Cardiac atrium fibroblast (primary cell): ENCODE measurements around the gene DCAF17. TPM values are rescaled to one million over a fixed set of nuclear protein-coding genes. Genes with fewer than 3 reads are reported as not detected.

Source experiments
- total RNA-seq: library from RNA; depleted of rRNA; stranded (reverse); fragments of >200 nt; gene quantifications from 2 replicates; pipeline ENCODE4 v1.2.3, GENCODE V29; 2015

DCAF17 gene, protein sequence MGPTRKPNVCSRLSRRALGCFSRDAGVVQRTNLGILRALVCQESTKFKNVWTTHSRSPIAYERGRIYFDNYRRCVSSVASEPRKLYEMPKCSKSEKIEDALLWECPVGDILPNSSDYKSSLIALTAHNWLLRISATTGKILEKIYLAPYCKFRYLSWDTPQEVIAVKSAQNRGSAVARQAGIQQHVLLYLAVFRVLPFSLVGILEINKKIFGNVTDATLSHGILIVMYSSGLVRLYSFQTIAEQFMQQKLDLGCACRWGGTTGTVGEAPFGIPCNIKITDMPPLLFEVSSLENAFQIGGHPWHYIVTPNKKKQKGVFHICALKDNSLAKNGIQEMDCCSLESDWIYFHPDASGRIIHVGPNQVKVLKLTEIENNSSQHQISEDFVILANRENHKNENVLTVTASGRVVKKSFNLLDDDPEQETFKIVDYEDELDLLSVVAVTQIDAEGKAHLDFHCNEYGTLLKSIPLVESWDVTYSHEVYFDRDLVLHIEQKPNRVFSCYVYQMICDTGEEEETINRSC
- 9.7 and 10.3 TPM in 2 replicates for total RNA-seq

DNA sequence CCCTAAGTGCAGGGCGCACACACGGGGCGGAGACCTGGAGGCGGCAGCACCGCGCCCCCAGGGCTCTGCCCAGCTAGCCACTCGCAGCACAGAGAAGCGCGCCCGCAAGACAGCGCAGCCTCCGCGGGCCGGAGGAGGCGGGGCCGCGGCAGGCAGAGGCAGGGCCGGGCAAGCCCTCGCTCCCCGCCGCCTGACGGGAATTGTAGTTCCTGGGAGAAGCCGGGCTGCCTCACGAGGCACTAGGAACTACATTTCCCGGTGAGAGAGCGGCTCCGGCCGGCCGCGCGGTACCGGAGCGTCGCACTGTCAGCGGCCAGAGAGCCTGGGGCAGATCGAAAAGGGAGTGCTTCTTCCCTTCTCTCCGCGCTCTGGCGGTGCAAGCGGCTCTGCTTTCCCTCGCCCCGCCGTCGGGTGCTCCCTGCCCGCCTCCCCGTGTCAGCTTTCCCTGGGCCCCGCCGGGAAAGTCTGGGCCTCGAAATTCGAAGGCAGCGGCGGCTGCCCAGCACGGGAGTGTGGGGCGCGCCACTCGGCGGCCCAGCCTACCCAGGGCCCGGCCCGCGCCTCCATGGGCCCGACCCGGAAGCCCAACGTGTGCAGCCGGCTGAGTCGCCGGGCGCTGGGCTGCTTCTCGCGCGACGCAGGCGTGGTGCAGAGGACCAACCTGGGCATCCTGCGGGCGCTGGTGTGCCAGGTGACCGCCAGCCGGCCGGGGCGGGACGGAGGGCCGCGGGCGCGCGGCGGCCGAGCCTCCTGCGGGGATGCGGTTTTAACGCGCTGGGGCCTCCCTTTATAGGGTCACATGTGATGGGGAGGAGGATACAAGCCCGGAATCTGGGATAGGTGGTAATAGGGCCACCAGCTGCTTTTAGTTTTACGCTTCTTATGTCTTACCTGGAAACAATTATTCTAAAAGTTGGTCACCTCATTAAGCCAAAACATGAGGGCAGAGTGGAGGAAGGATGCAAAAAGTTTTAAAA is at the start of gene DCAF17:
Gene DCAF17, plus strand, starts transcription at position 214 of the 977 bp plus-strand sequence. Its CDS starts 352 bp downstream, at position 566.

DNA sequence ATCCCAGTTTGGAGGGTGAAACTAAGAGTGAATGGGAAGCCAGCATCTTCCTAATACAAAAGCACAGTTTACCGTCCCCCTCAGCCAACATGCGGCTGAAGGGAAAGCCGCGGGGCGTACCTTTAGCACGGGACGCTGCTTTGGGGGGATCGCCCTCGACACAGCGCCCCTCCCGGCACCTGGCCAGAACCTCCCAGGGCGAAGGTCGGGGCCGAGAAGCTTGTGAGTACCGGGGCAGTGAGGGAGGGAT is 338 bp upstream of the DCAF17 start, which contains the start of gene METTL8:
Gene METTL8, minus strand, starts transcription at position 228 of the 250 bp plus-strand sequence. CDS start 41,805 bp downstream, outside the sequence.

DNA sequence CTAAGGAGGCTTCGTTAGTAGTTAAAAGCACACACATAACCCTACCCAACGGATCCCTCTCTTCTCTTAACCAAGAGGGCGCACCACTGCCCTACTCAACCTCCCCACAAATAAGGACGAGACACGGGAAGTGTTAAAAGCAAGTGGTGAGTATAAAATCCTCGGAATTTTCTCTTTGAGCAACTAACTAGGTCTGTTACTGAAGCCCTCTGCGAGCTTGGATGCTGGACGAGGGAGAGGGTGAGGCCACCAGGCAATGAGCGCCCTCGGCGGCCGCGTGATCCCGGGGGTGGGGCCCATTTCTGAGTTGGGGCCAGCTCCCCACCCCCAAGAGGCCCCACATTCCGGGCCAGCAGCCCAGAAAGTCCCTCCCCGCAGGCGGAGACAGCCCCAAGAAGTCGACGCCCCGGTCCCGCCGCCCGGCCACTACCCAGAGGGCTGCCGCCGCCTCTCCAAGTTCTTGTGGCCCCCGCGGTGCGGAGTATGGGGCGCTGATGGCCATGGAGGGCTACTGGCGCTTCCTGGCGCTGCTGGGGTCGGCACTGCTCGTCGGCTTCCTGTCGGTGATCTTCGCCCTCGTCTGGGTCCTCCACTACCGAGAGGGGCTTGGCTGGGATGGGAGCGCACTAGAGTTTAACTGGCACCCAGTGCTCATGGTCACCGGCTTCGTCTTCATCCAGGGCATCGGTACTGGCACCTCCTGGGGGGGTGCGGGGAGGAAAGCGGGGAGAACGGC is 88.2 kb downstream of the DCAF17 start, which contains the start of gene CYBRD1:
Gene CYBRD1, plus strand, starts transcription at position 423 of the 736 bp plus-strand sequence. Its CDS starts 72 bp downstream, at position 495.

Other genes starting within 250 kb of the DCAF17 start
- 8.3 and 23.7 TPM in 2 replicates for gene METTL8, start 236 bp upstream of the DCAF17 start, total RNA-seq
- 155 and 165 TPM in 2 replicates for gene CYBRD1, start 88.2 kb downstream of the DCAF17 start, total RNA-seq